Measurements from ENCODE around the gene TGFA. TPM values are rescaled to one million over a fixed set of nuclear protein-coding genes. Genes with fewer than 3 reads are reported as not detected.
A peak's percentile ranks its signal among the peaks of the same experiment; 100 is the strongest.

The TGFA gene
- total and polyA plus RNA-seq, 10 of the 15 experiments (the other 5 are each of a cell fraction or from before 2014, with no cell fraction given) = 0.03 to 0.23 TPM; not detected in 8

- ChIA-PET RAD21 (ENCODE audit: unreplicated experiment) (no interaction called here), SMC1A (ENCODE audit: uncharacterized antibody, unreplicated experiment) (no interaction called here), CTCF (no interaction called here), POLR2A (no interaction called here)
- no peak overlapping the region for H3K27ac ChIP-seq (ENCODE audit: control insufficient read depth, insufficient read depth)
- intact Hi-C loops (cut with micrococcal nuclease; ENCODE audit: unreplicated experiment) = no loop called here
- no TSS peak for BruUV-seq (replicated peaks)
- FAIRE-seq = no peak
- in situ Hi-C loops (cut with MboI) = no loop called here
- 0% methylated on average over 5 of the region's 5 CpGs for WGBS (ENCODE audit: insufficient coverage, insufficient replicate concordance, low lambda C conversion rate, missing lambda C conversion rate)
- no peaks in the 10 kb centered on the region for H3K36me3 ChIP-seq (ENCODE audit: control insufficient read depth in 2 of 2, insufficient read depth in 2 of 2, low read length in 1 of 2)
- no peaks in the 10 kb centered on the region for H3K27me3 ChIP-seq (replicated peaks in 1 of 2; ENCODE audit: control insufficient read depth in 2 of 2, insufficient read depth in 2 of 2, low read length in 1 of 2)
- TF ChIP-seq RUNX3 (IDR thresholded peaks at IDR 0.05; ENCODE audit: low read length) (no peak), IRF4 (IDR thresholded peaks at IDR 0.05; ENCODE audit: low read depth, low read length) (0 out of 2 replicates have a peak, but pooled peaks have one; percentile 18), SPI1 (IDR thresholded peaks at IDR 0.05; ENCODE audit: borderline replicate concordance, insufficient read depth, low read depth, low read length) (0 out of 2 replicates have a peak, but pooled peaks have one; percentile 12), POU2F2 (IDR thresholded peaks at IDR 0.05; ENCODE audit: borderline replicate concordance, low read depth, low read length) (peak; percentile 77; the same call in 1 of the 3 replicates), USF1 (IDR thresholded peaks at IDR 0.05; ENCODE audit: borderline replicate concordance, extremely low read length, insufficient read depth, low read depth, low read length) (no peak), HCFC1 (IDR thresholded peaks at IDR 0.05; ENCODE audit: low read length) (no peak), ZNF622 (IDR thresholded peaks at IDR 0.05) (no peak), BHLHE40 (IDR thresholded peaks at IDR 0.05; ENCODE audit: borderline replicate concordance in 1 of 2, low read depth in 2 of 2, low read length in 1 of 2) (peak; percentile 47 to 76; a peak in 3 of 4 replicates), E2F4 (IDR thresholded peaks at IDR 0.05; ENCODE audit: low read depth, low read length) (no peak), PKNOX1 (IDR thresholded peaks at IDR 0.05) (0 out of 2 replicates have a peak, but pooled peaks have one; percentile 30)
- no peaks in the 10 kb centered on the region for H3K79me2 ChIP-seq (ENCODE audit: control insufficient read depth, insufficient read depth, low read length)
- peak overlapping the region; percentile 27; the same call in 1 of the 2 replicates for H3K4me2 ChIP-seq (ENCODE audit: control insufficient read depth, insufficient read depth)
- peak; percentile 24 for DNase-seq (ENCODE audit: low read depth, low spot score)
- H3K4me3 ChIP-seq = no peak overlapping the region
- no peak overlapping the region for H3K9ac ChIP-seq (ENCODE audit: control insufficient read depth, insufficient read depth, low read length)
- ATAC-seq = peak; percentile 91
- H3K9me3 ChIP-seq (replicated peaks; ENCODE audit: control insufficient read depth, insufficient read depth, low read length) = no peaks in the 10 kb centered on the region
- H4K20me1 ChIP-seq (ENCODE audit: control insufficient read depth, insufficient read depth) = 0 out of 2 replicates have a peak, but pooled peaks cover 3% of the 10 kb centered on the region
- H3K4me1 ChIP-seq (ENCODE audit: control insufficient read depth, insufficient read depth, low read length) = peaks cover 11% of the 10 kb centered on the region
- H2AFZ ChIP-seq (ENCODE audit: control insufficient read depth, low read depth, low read length) = peak overlapping the region; percentile 31
These were observed 37.0 kb downstream of the TGFA start for GRCh38 chr2:70516596-70516995.
